Liver (tissue), 9 donors: ENCODE measurements around the gene NFU1. TPM values are rescaled to one million over a fixed set of nuclear protein-coding genes. Genes with fewer than 3 reads are reported as not detected.

Experiments
- DNase-seq: peaks from one replicate; pipeline ENCODE4 v3.0.0-alpha.2; 2017; ENCODE audit warnings: low spot score
- H3K27ac ChIP-seq, 2 donors: one replicate each; pipeline ENCODE4 v1.7.0; 2013; ENCODE audit warnings: inconsistent platforms in 2 of 2, low read length in 2 of 2, control low read depth in 1 of 2, low read depth in 1 of 2, mild to moderate bottlenecking in 1 of 2
- H3K27me3 ChIP-seq, 4 donors: one replicate each; pipeline versions ENCODE4 v1.6.1 to v1.7.0; 2013; ENCODE audit warnings: low read length in 3 of 4, inconsistent platforms in 1 of 4, mild to moderate bottlenecking in 1 of 4, moderate library complexity in 1 of 4; ENCODE audit not compliant: control insufficient read depth in 4 of 4, insufficient read depth in 4 of 4
- H3K36me3 ChIP-seq, 4 donors: one replicate each; pipeline versions ENCODE4 v1.6.1 to v1.7.0; 2013; ENCODE audit warnings: low read length in 3 of 4, mild to moderate bottlenecking in 3 of 4, low read depth in 1 of 4, moderate library complexity in 1 of 4; ENCODE audit not compliant: control insufficient read depth in 4 of 4, insufficient read depth in 3 of 4
- H3K4me1 ChIP-seq, 4 donors: one replicate each; pipeline versions ENCODE4 v1.6.1 to v1.7.0; 2013; ENCODE audit warnings: low read length in 3 of 4, mild to moderate bottlenecking in 3 of 4, moderate library complexity in 1 of 4; ENCODE audit not compliant: control insufficient read depth in 4 of 4, insufficient read depth in 4 of 4
- H3K4me3 ChIP-seq, 3 donors: one replicate each; pipeline versions ENCODE4 v1.6.1 to v1.7.0; 2013; ENCODE audit warnings: low read length in 3 of 3, control low read depth in 1 of 3, low read depth in 1 of 3, mild to moderate bottlenecking in 1 of 3
- H3K9ac ChIP-seq, 2 donors: one replicate each; pipeline ENCODE4 v1.7.0; 2013; ENCODE audit warnings: low read length in 2 of 2, mild to moderate bottlenecking in 2 of 2, moderate library complexity in 2 of 2, control low read depth in 1 of 2, low read depth in 1 of 2
- H3K9me3 ChIP-seq, 4 donors: one replicate each; pipeline versions ENCODE4 v1.6.1 to v1.7.0; 2013; ENCODE audit warnings: low read length in 3 of 4; ENCODE audit not compliant: control insufficient read depth in 4 of 4
- EGR1 ChIP-seq, 2 donors: IDR thresholded peaks; 2 replicates each; pipeline ENCODE4 v1.6.1; 2016 to 2018; ENCODE audit warnings: antibody characterized with exemption in 2 of 2, low read depth in 2 of 2
- FOXA1 ChIP-seq: IDR thresholded peaks from 2 replicates; pipeline ENCODE4 v1.6.1; 2016; ENCODE audit warnings: antibody characterized with exemption
- FOXA2 ChIP-seq: IDR thresholded peaks from 2 replicates; pipeline ENCODE4 v1.6.1; 2016; ENCODE audit warnings: antibody characterized with exemption
- GABPA ChIP-seq, 2 donors: IDR thresholded peaks in 1 of 2; conservative IDR thresholded peaks in 1 of 2; 2 replicates each; pipeline ENCODE4 v1.6.1; 2016; ENCODE audit warnings: antibody characterized with exemption in 2 of 2, mild to moderate bottlenecking in 1 of 2, moderate library complexity in 1 of 2
- HNF4A ChIP-seq, 2 donors: conservative IDR thresholded peaks; 2 replicates each; pipeline ENCODE4 v1.6.1; 2016; ENCODE audit warnings: antibody characterized with exemption in 2 of 2, mild to moderate bottlenecking in 2 of 2
- HNF4G ChIP-seq: IDR thresholded peaks from 2 replicates; pipeline ENCODE4 v1.6.1; 2016; ENCODE audit warnings: antibody characterized with exemption
- JUND ChIP-seq, 2 donors: IDR thresholded peaks; 2 replicates each; pipeline ENCODE4 v1.6.1; 2016; ENCODE audit warnings: antibody characterized with exemption in 2 of 2
- NR2F2 ChIP-seq: IDR thresholded peaks from 2 replicates; pipeline ENCODE4 v1.6.1; 2016; ENCODE audit warnings: antibody characterized with exemption
- RAD21 ChIP-seq, 2 donors: IDR thresholded peaks; 2 replicates each; pipeline ENCODE4 v1.6.1; 2016; ENCODE audit warnings: antibody characterized with exemption in 2 of 2, mild to moderate bottlenecking in 2 of 2
- RXRA ChIP-seq, 2 donors: IDR thresholded peaks; 2 replicates each; pipeline ENCODE4 v1.6.1; 2017 to 2018; ENCODE audit warnings: antibody characterized with exemption in 2 of 2, mild to moderate bottlenecking in 1 of 2
- SP1 ChIP-seq: IDR thresholded peaks from 2 replicates; pipeline ENCODE4 v1.6.1; 2018; ENCODE audit warnings: antibody characterized with exemption, mild to moderate bottlenecking
- TAF1 ChIP-seq: conservative IDR thresholded peaks from 2 replicates; pipeline ENCODE4 v1.6.1; 2016; ENCODE audit warnings: antibody characterized with exemption, mild to moderate bottlenecking
- YY1 ChIP-seq: IDR thresholded peaks from 2 replicates; pipeline ENCODE4 v1.6.1; 2016; ENCODE audit warnings: antibody characterized with exemption, mild to moderate bottlenecking
- WGBS: extraction: QIAGEN DNeasy Blood & Tissue Kit; methylation state at CpG from one replicate; pipeline ENCODE4 v1.1.7; 2013; 5-methylcytosine and 5-hydroxymethylcytosine counted together
- polyA plus RNA-seq, 2 donors: library from polyadenylated mRNA; stranded (reverse) in 1 of 2; unstranded in 1 of 2; fragments of 200-250 nt in 1 of 2; fragments of >200 nt in 1 of 2; fragmentation: Nextera tagmentation in 1 of 2; extraction: Ambion mirVana in 1 of 2; gene quantifications; one replicate each; pipeline versions ENCODE4 v1.2.1 to v1.2.3, GENCODE V29; 2013 to 2015
- total RNA-seq, 2 donors: library from RNA; depleted of rRNA; stranded (reverse); fragments of >200 nt; gene quantifications; one replicate each; pipeline ENCODE4 v1.2.3, GENCODE V29; 2014
- TF ChIP-seq, protein P1 (sequence below): fragments of 150-350 bp; IDR thresholded peaks from 2 replicates; pipeline ENCODE4 v1.5.1; 2017; ENCODE audit warnings: improper control_type of control experiment, low read depth, low read length; ENCODE audit not compliant: missing input control
- TF ChIP-seq, protein P2 (sequence below): IDR thresholded peaks from 2 replicates; pipeline ENCODE4 v1.6.1; 2016; ENCODE audit warnings: antibody characterized with exemption
- TF ChIP-seq, protein P3 (sequence below): IDR thresholded peaks from 2 replicates; pipeline ENCODE4 v1.6.1; 2016; ENCODE audit warnings: antibody characterized with exemption
- TF ChIP-seq, protein P4 (sequence below): IDR thresholded peaks from 2 replicates; pipeline ENCODE4 v1.6.1; 2016; ENCODE audit warnings: antibody characterized with exemption, mild to moderate bottlenecking
- TF ChIP-seq, protein P5 (sequence below): IDR thresholded peaks from 2 replicates; pipeline ENCODE4 v1.6.1; 2016; ENCODE audit warnings: antibody characterized with exemption
- donor health status: healthy.
- donor health status: healthy.
- donor health status: healthy.
- donor health status: healthy.
- donor health status: healthy.

Gene NFU1
- total and polyA plus RNA-seq, 4 donors: 7.4 to 37.4 (median 16.0) TPM

DNA sequence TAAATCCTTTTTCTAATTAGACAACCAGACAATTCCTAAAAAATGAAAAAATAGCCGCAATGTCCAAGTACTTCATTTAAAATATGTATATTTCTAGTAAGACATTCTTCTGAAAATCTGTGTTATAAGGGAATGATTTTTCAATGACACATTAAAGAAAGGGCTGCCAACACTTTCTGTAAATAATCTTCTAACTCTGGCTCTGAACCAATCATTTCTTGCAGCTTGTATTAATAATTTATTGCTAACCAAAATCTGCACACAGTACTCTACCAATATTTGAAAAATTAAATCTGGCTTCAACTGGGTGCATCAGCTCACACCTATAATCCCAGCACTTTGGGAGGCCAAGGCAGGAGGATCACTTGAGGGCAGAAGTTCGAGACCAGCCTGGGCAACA lies 8.3 kb downstream of the NFU1 start:
- no peaks in the 10 kb centered on the region for H3K27me3 ChIP-seq
- no peak overlapping the region for H3K4me3 ChIP-seq
- no peak for DNase-seq
- TF ChIP-seq RXRA (IDR thresholded peaks at IDR 0.05) (no peak), EGR1 (IDR thresholded peaks at IDR 0.05; ENCODE audit: low read depth in 2 of 2) (no peak), FOXA2 (no peak), RAD21 (IDR thresholded peaks at IDR 0.05) (no peak)
- TF ChIP-seq, protein P1, sequence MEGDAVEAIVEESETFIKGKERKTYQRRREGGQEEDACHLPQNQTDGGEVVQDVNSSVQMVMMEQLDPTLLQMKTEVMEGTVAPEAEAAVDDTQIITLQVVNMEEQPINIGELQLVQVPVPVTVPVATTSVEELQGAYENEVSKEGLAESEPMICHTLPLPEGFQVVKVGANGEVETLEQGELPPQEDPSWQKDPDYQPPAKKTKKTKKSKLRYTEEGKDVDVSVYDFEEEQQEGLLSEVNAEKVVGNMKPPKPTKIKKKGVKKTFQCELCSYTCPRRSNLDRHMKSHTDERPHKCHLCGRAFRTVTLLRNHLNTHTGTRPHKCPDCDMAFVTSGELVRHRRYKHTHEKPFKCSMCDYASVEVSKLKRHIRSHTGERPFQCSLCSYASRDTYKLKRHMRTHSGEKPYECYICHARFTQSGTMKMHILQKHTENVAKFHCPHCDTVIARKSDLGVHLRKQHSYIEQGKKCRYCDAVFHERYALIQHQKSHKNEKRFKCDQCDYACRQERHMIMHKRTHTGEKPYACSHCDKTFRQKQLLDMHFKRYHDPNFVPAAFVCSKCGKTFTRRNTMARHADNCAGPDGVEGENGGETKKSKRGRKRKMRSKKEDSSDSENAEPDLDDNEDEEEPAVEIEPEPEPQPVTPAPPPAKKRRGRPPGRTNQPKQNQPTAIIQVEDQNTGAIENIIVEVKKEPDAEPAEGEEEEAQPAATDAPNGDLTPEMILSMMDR: no peak
- no peaks in the 10 kb centered on the region for H3K9me3 ChIP-seq
- H3K9ac ChIP-seq: peak overlapping the region in 1 of 2 donors; percentile 53
- no peak overlapping the region for H3K27ac ChIP-seq
- H3K4me1 ChIP-seq: peaks cover 2 to 7% (median 4%) of the 10 kb centered on the region in 4 donors
- peaks cover 1 to 10% (median 5%) of the 10 kb centered on the region in 4 donors for H3K36me3 ChIP-seq
- 94% methylated on average over 2 of the region's 2 CpGs for WGBS

DNA sequence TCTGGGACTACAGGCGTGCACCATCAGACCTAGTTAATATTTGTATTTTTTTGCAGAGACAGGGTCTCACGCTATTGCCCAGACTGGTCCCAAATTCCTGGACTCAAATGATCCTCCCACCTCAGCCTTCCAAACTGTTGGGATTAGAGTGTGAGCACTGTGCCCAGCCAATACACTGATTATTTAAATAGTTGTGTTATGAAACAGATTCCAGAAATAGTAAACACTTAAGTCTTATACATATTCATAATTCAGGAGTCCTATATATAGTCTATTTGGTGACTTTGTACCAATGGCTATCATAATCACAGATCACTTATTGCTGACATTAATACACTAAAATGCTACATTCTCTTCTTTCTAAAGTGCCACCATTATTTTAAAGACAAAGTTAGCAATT lies 12.8 kb downstream of the NFU1 start:
- H3K27ac ChIP-seq: no peak overlapping the region
- no peak overlapping the region for H3K9ac ChIP-seq
- TF ChIP-seq YY1 (no peak), JUND (IDR thresholded peaks at IDR 0.05) (no peak), SP1 (no peak)
- no peak for DNase-seq
- H3K36me3 ChIP-seq: peaks cover 3 to 14% (median 5%) of the 10 kb centered on the region in 4 donors
- no peaks in the 10 kb centered on the region for H3K27me3 ChIP-seq
- peaks cover 2 to 7% (median 4%) of the 10 kb centered on the region in 4 donors for H3K4me1 ChIP-seq
- H3K9me3 ChIP-seq: no peaks in the 10 kb centered on the region
- no peak overlapping the region for H3K4me3 ChIP-seq
- WGBS: 98% methylated on average over 2 of the region's 2 CpGs

DNA sequence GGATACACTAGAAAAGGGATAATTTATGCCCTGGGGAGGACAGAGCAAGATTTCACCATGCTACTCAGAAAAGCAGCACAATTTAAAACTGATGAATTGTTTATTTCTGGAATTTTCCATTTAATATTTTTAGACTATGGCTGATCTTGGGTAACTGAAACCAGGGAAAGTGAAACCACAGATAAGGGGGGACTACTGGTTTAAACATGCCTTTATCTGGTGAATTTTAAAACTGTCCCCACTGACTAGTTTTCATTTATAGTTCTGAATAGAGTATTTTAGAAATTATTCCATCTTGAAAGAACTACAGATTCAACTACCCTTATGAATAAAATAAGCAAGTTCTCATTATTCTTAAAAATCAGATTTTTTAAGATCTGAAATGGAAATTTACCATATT lies 15.0 kb downstream of the NFU1 start:
- H3K36me3 ChIP-seq: peaks cover 1 to 15% (median 9%) of the 10 kb centered on the region in 4 donors
- H3K27ac ChIP-seq: no peak overlapping the region

More for the DNA sequence above, 15.0 kb downstream of the NFU1 start:
- TF ChIP-seq, protein P2, sequence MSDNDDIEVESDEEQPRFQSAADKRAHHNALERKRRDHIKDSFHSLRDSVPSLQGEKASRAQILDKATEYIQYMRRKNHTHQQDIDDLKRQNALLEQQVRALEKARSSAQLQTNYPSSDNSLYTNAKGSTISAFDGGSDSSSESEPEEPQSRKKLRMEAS: no peak
- TF ChIP-seq HNF4A (conservative IDR thresholded peaks at IDR 0.05) (no peak), TAF1 (no peak), SP1 (no peak), FOXA2 (no peak), RXRA (IDR thresholded peaks at IDR 0.05) (no peak), EGR1 (IDR thresholded peaks at IDR 0.05; ENCODE audit: low read depth in 2 of 2) (no peak), JUND (IDR thresholded peaks at IDR 0.05) (no peak), NR2F2 (no peak), GABPA (IDR thresholded peaks at IDR 0.05 in 1 of 2, conservative IDR thresholded peaks at IDR 0.05 in 1 of 2) (no peak), HNF4G (no peak), YY1 (no peak), RAD21 (IDR thresholded peaks at IDR 0.05) (no peak), FOXA1 (no peak)
- TF ChIP-seq, protein P1: no peak
- TF ChIP-seq, protein P3, sequence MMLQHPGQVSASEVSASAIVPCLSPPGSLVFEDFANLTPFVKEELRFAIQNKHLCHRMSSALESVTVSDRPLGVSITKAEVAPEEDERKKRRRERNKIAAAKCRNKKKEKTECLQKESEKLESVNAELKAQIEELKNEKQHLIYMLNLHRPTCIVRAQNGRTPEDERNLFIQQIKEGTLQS: no peak
- TF ChIP-seq, protein P4, sequence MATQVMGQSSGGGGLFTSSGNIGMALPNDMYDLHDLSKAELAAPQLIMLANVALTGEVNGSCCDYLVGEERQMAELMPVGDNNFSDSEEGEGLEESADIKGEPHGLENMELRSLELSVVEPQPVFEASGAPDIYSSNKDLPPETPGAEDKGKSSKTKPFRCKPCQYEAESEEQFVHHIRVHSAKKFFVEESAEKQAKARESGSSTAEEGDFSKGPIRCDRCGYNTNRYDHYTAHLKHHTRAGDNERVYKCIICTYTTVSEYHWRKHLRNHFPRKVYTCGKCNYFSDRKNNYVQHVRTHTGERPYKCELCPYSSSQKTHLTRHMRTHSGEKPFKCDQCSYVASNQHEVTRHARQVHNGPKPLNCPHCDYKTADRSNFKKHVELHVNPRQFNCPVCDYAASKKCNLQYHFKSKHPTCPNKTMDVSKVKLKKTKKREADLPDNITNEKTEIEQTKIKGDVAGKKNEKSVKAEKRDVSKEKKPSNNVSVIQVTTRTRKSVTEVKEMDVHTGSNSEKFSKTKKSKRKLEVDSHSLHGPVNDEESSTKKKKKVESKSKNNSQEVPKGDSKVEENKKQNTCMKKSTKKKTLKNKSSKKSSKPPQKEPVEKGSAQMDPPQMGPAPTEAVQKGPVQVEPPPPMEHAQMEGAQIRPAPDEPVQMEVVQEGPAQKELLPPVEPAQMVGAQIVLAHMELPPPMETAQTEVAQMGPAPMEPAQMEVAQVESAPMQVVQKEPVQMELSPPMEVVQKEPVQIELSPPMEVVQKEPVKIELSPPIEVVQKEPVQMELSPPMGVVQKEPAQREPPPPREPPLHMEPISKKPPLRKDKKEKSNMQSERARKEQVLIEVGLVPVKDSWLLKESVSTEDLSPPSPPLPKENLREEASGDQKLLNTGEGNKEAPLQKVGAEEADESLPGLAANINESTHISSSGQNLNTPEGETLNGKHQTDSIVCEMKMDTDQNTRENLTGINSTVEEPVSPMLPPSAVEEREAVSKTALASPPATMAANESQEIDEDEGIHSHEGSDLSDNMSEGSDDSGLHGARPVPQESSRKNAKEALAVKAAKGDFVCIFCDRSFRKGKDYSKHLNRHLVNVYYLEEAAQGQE: no peak
- TF ChIP-seq, protein P5, sequence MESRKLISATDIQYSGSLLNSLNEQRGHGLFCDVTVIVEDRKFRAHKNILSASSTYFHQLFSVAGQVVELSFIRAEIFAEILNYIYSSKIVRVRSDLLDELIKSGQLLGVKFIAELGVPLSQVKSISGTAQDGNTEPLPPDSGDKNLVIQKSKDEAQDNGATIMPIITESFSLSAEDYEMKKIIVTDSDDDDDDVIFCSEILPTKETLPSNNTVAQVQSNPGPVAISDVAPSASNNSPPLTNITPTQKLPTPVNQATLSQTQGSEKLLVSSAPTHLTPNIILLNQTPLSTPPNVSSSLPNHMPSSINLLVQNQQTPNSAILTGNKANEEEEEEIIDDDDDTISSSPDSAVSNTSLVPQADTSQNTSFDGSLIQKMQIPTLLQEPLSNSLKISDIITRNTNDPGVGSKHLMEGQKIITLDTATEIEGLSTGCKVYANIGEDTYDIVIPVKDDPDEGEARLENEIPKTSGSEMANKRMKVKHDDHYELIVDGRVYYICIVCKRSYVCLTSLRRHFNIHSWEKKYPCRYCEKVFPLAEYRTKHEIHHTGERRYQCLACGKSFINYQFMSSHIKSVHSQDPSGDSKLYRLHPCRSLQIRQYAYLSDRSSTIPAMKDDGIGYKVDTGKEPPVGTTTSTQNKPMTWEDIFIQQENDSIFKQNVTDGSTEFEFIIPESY: no peak
- no peak for DNase-seq
- no peak overlapping the region for H3K9ac ChIP-seq
- H3K4me1 ChIP-seq: peaks cover 0 to under 1% (median 0%) of the 10 kb centered on the region in 4 donors
- no peaks in the 10 kb centered on the region for H3K27me3 ChIP-seq
- H3K4me3 ChIP-seq: no peak overlapping the region
- no peaks in the 10 kb centered on the region for H3K9me3 ChIP-seq
